Measurements from ENCODE around the gene SLC27A5. TPM values are rescaled to one million over a fixed set of nuclear protein-coding genes. Genes with fewer than 3 reads are reported as not detected.
A peak's percentile ranks its signal among the peaks of the same experiment; 100 is the strongest.
"Not testable (repeated sequence)": the region's sequence is repeated elsewhere in the genome, so short reads cannot be mapped to it uniquely, and the experiment has no call there.

Gene SLC27A5
- total RNA-seq, 4 donors from 2014 or later: 3.8 to 10.8 (median 4.6) TPM

DNA sequence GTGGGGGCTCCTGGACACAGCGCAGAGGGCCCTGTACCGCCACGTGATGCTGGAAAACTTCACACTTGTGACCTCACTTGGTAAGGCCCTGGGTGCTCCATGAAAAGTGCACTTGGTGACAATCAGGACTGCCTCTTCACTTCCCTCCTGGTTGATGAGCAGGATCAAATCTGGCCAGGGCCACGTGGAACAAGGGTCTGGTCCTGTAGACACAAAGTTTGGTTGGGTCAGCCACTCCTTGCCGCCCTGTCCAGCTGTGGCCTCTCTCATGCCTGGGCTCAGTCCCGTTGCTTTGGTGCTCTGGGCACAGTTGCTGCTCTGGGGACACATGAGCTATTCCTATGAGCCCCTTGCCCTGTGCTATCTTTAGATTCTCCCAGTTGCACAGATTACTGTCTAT is 58.0 kb downstream of the SLC27A5 start:
- Histone ChIP-seq H3K36me3 (peaks cover 7 to 50% (median 35%) of the 10 kb centered on the region in 4 donors), H3K4me1 (peaks cover 8 to 22% (median 18%) of the 10 kb centered on the region in 4 donors), H3K9me3 (no peaks in the 10 kb centered on the region), H3K4me3 (no peak overlapping the region), H3K27ac (replicated peaks in 1 of 4) (no peak overlapping the region), H3K27me3 (peaks cover 0 to 10% (median 0%) of the 10 kb centered on the region in 4 donors)
- 95% methylated on average over 5 of the region's 6 CpGs for WGBS
- TF ChIP-seq, protein P1, sequence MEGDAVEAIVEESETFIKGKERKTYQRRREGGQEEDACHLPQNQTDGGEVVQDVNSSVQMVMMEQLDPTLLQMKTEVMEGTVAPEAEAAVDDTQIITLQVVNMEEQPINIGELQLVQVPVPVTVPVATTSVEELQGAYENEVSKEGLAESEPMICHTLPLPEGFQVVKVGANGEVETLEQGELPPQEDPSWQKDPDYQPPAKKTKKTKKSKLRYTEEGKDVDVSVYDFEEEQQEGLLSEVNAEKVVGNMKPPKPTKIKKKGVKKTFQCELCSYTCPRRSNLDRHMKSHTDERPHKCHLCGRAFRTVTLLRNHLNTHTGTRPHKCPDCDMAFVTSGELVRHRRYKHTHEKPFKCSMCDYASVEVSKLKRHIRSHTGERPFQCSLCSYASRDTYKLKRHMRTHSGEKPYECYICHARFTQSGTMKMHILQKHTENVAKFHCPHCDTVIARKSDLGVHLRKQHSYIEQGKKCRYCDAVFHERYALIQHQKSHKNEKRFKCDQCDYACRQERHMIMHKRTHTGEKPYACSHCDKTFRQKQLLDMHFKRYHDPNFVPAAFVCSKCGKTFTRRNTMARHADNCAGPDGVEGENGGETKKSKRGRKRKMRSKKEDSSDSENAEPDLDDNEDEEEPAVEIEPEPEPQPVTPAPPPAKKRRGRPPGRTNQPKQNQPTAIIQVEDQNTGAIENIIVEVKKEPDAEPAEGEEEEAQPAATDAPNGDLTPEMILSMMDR (IDR thresholded peaks at IDR 0.05): no peak
- no peak for TF ChIP-seq EP300 (IDR thresholded peaks at IDR 0.05)
- TF ChIP-seq POLR2A (IDR thresholded peaks at IDR 0.05; ENCODE audit: low read depth): no peak
- no peak for TF ChIP-seq POLR2AphosphoS5 (IDR thresholded peaks at IDR 0.05)
- intact Hi-C loops (cut with DNase I): no loop called here
- no peak for DNase-seq (ENCODE audit: extremely low spot score)

DNA sequence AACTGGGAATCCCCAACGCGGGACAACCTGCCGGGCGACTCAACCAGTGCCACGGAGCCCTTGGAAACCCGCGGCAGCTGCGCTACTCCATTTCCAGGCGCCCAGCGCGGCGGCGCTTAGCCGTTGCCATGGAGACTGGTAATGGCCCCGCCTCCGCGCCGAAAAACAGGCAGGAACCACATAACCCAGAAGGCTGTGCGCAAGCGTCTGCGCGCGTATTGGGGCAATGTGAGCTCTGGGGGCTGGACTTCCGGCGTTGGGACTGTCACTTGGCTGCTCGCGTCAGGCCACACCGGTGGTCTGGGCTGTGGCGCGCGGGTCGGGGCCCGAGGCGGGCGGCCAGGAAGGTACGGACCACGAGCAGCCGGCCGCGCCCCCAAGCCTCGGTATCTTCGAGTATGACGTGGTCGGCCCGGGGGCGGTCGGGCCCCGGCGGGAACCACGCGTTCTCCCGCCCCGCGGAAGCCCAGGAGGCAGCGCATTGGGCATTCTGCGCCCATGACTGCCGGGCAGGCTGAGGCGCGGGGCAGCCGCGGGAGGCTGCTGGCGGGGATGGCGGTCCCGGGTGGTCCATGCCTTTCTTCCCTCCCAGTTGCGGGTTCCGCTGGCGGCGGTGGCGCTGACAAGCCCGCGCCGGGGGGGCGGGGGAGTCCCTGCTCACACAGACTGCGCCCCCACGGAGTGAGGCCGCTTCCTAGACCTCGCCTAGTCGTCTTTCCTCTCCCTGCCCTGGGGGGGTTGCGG is 60.3 kb downstream of the SLC27A5 start, which contains the start of gene ZNF324B:
TSS of gene ZNF324B (plus strand) at position 265 of the 744 bp plus-strand sequence. CDS start 2,080 bp downstream, outside the sequence.
- peaks cover 6 to 32% (median 25%) of the 10 kb centered on the region in 4 donors for H3K36me3 ChIP-seq
- H3K27me3 ChIP-seq: peaks cover 0 to 29% (median 0%) of the 10 kb centered on the region in 4 donors
- peak within 1 kb of the TSS; percentile 69 to 83 (median 78) for H3K27ac ChIP-seq (replicated peaks in 1 of 4)
- intact Hi-C loops (cut with DNase I): no loop called here
- TF ChIP-seq EP300 (IDR thresholded peaks at IDR 0.05) (no peak), POLR2A (IDR thresholded peaks at IDR 0.05; ENCODE audit: low read depth) (no peak), POLR2AphosphoS5 (IDR thresholded peaks at IDR 0.05) (peak; percentile 87 to 92)
- TF ChIP-seq, protein P1 (IDR thresholded peaks at IDR 0.05): no peak
- H3K4me1 ChIP-seq: peaks cover 8 to 22% (median 18%) of the 10 kb centered on the region in 4 donors
- no CpG with 5 or more reads among the region's 79 CpGs for WGBS
- H3K4me3 ChIP-seq: peak within 1 kb of the TSS; percentile 87 to 93 (median 88)
- H3K9me3 ChIP-seq: no peaks in the 10 kb centered on the region
- DNase-seq (ENCODE audit: extremely low spot score): peak; percentile 98

DNA sequence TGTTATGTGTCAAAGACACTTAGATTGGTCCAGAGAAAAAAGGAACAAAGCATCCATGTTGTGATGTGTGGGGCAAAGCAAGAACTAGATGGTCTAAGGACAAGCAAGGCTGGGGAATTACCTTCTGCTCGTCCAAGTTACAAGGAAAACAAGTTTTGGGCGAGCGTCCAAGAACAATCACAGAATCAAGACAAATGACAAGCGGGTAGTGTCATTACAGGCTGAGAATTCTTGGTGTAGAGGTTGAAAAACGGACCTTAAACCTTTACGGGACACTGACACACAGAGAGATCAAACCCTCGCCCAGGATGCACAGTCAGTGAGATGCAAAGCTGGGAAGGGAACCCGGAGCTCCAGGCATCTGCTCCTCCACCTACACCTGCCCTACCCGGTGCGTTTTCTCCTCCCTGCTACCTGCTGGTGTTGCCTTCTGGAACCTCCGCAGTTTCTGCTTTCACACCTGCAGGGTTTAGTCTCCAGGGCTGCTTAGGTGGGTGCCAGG is 60.9 kb downstream of the SLC27A5 start:
- peaks cover under 1 to 25% (median 19%) of the 10 kb centered on the region in 4 donors for H3K36me3 ChIP-seq
- peak overlapping the region in 2 of 4 donors; percentile 76 to 83 for H3K27ac ChIP-seq (replicated peaks in 1 of 4)

DNA sequence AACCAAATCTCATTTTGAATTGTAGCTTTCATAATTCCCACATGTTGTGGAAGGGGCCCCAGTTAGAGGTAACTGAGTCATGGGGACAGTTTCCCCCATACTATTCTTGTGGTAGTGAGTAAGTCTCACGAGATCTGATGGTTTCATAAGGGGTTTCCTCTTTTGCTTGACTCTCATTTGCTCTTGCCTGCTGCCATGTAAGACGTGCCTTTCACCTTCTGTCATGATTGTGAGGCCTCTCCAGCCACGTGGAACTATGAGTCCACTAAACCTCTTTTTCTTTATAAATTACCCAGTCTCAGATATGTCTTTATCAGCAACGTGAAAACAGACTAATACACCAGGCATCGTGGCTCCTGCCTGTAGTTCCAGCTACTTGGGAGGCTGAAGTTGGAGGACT is 61.8 kb downstream of the SLC27A5 start:
- intact Hi-C loops (cut with DNase I); H3K9me3 ChIP-seq; H3K4me3 ChIP-seq; DNase-seq (ENCODE audit: extremely low spot score); H3K27ac ChIP-seq (replicated peaks in 1 of 4): not testable (repeated sequence)
- WGBS: 62% methylated on average over 5 of the region's 5 CpGs
- Histone ChIP-seq H3K27me3 (peaks cover 0 to 37% (median 0%) of the 10 kb centered on the region in 4 donors), H3K36me3 (peaks cover 0 to 17% (median 12%) of the 10 kb centered on the region in 4 donors), H3K4me1 (peaks cover 8 to 22% (median 18%) of the 10 kb centered on the region in 4 donors)

More for the DNA sequence above, 60.9 kb downstream of the SLC27A5 start:
- peaks cover 8 to 22% (median 18%) of the 10 kb centered on the region in 4 donors for H3K4me1 ChIP-seq
- H3K27me3 ChIP-seq: peaks cover 0 to 33% (median 0%) of the 10 kb centered on the region in 4 donors
- H3K4me3 ChIP-seq: peak overlapping the region; percentile 87 to 93 (median 88)
- WGBS: 2% methylated on average over 11 of the region's 11 CpGs
- TF ChIP-seq POLR2AphosphoS5 (IDR thresholded peaks at IDR 0.05): no peak
- TF ChIP-seq EP300 (IDR thresholded peaks at IDR 0.05): no peak
- TF ChIP-seq, protein P1 (IDR thresholded peaks at IDR 0.05): no peak
- TF ChIP-seq POLR2A (IDR thresholded peaks at IDR 0.05; ENCODE audit: low read depth): no peak
- no peak for DNase-seq (ENCODE audit: extremely low spot score)
- intact Hi-C loops (cut with DNase I): no loop called here
- H3K9me3 ChIP-seq: no peaks in the 10 kb centered on the region

DNA sequence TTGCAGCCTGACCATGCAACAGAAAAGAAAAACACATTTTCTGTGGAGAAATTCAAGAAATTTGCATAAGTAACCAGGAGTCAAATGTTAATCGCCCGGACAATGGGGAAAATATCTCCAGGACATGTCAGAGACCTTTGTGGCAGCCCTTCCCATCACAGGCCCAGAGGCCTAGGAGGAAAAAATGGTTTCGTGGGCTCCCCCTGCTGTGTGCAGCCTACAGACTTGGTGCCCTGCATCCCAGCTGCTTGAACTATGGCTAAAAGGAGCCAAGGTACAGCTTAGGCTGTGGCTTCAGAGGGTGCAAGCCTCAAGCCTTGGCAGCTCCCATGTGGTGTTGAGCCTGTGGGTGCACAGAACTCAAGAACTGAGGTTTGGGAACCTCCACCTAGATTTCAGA is 62.9 kb downstream of the SLC27A5 start:
- WGBS: 72% methylated on average over 3 of the region's 3 CpGs
- H3K9me3 ChIP-seq; H3K27ac ChIP-seq (replicated peaks in 1 of 4); H3K4me3 ChIP-seq; DNase-seq (ENCODE audit: extremely low spot score); intact Hi-C loops (cut with DNase I); H3K36me3 ChIP-seq: not testable (repeated sequence)
- H3K4me1 ChIP-seq: peaks cover 8 to 22% (median 18%) of the 10 kb centered on the region in 4 donors
- H3K27me3 ChIP-seq: peaks cover 0 to 37% (median 0%) of the 10 kb centered on the region in 4 donors

Small RNA genes within 50 kb of the gene (small RNA-seq; reads per million reads assigned to genes)
- gene MIR6807: 0 to 0.34 (median 0) reads per million in 3 donors
- 0 reads per million in 3 donors for gene RN7SL525P
- gene RN7SL693P: 0 reads per million in 3 donors
- 0 reads per million in 3 donors for gene RNU6-1337P

Other genes with a start within 250 kb of the SLC27A5 start
- gene ZNF8, start 233.0 kb downstream of the SLC27A5 start, total RNA-seq: 10 to 100 TPM in 2 of 4 donors, 1 to 10 TPM in 2; 8.1 to 12.3 (median 10.3) TPM
- gene ERVK3-1, start 206.6 kb downstream of the SLC27A5 start, total RNA-seq: 10 to 100 TPM; 32.9 to 53.0 (median 38.0) TPM
- gene ZSCAN22, start 185.0 kb downstream of the SLC27A5 start, total RNA-seq: 1 to 10 TPM; 2.9 to 4.9 (median 3.6) TPM
- gene A1BG, start 158.5 kb downstream of the SLC27A5 start, total RNA-seq: 10 to 100 TPM in 2 of 4 donors, 1 to 10 TPM in 1, under 1 TPM in 1; 0.83 to 12.1 (median 9.5) TPM
- 1 to 10 TPM in 1 of 4 donors, under 1 TPM in 3; 0.42 to 1.1 (median 0.92) TPM for gene ZNF497, start 149.2 kb downstream of the SLC27A5 start, total RNA-seq
- 1 to 10 TPM; 1.5 to 3.7 (median 2.1) TPM for gene ZNF837, start 131.0 kb downstream of the SLC27A5 start, total RNA-seq
- gene RPS5, start 124.7 kb downstream of the SLC27A5 start, total RNA-seq: 1,000 to 10,000 TPM; 1,137 to 2,200 (median 1,582) TPM
- gene RNF225, start 116.3 kb downstream of the SLC27A5 start, total RNA-seq: not detected
- gene ZNF584, start 103.3 kb downstream of the SLC27A5 start, total RNA-seq: 10 to 100 TPM; 11.6 to 24.2 (median 18.9) TPM
- 1 to 10 TPM; 3.7 to 6.7 (median 4.5) TPM for gene ZNF132, start 71.8 kb downstream of the SLC27A5 start, total RNA-seq
- 1 to 10 TPM; 7.1 to 9.7 (median 8.3) TPM for gene ZNF324B, start 60.4 kb downstream of the SLC27A5 start, total RNA-seq
- 10 to 100 TPM; 12.9 to 21.8 (median 15.6) TPM for gene ZNF324, start 44.9 kb downstream of the SLC27A5 start, total RNA-seq
- 10 to 100 TPM; 13.7 to 20.4 (median 17.0) TPM for gene ZNF446, start 35.6 kb downstream of the SLC27A5 start, total RNA-seq
- gene ZBTB45, start 7.8 kb upstream of the SLC27A5 start, total RNA-seq: 10 to 100 TPM in 2 of 4 donors, 1 to 10 TPM in 2; 8.8 to 20.0 (median 12.1) TPM
- 100 to 1,000 TPM; 152 to 319 (median 264) TPM for gene TRIM28, start 32.1 kb upstream of the SLC27A5 start, total RNA-seq
- gene CHMP2A, start 43.1 kb upstream of the SLC27A5 start, total RNA-seq: 100 to 1,000 TPM; 124 to 145 (median 141) TPM
- 10 to 100 TPM; 36.1 to 54.9 (median 45.8) TPM for gene UBE2M, start 46.6 kb upstream of the SLC27A5 start, total RNA-seq
- gene MZF1, start 61.3 kb upstream of the SLC27A5 start, total RNA-seq: 10 to 100 TPM; 20.5 to 29.3 (median 22.4) TPM

Measured in esophagus muscularis mucosa (tissue), 4 donors.